Measurements from ENCODE around the gene POTEH. TPM values are rescaled to one million over a fixed set of nuclear protein-coding genes. Genes with fewer than 3 reads are reported as not detected.
"Not testable (repeated sequence)": the region's sequence is repeated elsewhere in the genome, so short reads cannot be mapped to it uniquely, and the experiment has no call there.

POTEH gene
- total RNA-seq, 1 donor from 2014 or later, result not detected

DNA sequence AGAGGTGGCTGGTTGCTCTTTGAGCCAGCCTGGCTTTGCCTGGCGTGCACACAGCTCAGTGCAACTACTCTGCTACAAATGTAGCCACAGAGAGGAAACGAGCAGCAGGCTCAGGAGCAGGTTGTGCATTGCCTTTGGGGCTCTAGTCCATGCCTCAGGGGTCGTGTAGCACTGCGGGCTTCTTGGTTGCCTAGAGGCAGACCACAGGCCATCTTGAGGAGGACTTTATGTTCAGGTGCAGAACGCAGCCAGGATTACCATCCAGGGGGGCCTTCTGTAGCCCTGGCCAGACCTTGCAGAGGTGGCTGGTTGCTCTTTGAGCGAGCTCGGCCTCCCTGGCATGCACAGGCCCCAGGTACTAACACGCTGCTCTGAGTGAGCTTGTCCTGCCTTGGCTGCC lies 41.2 kb downstream of the POTEH start:
- DNase-seq (ENCODE audit: low spot score), result not testable (repeated sequence)

DNA sequence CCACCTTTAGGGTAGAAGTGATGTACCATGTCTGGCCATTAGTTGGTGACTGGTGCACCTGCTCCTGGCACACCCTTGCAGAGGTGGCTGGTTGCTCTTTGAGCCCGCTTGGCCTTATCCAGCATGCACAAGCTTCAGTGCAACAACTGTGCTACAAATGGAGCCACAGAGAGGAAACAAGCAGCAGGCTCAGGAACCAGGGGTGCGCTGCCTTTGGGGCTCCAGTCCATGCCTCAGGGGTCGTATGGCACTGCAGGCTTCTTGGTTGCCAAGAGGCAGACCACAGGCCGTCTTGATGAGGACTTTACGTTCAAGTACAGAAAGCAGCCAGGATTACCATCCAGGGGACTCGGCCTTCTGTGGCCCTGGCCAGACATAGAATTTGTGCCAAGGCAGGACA lies 44.6 kb downstream of the POTEH start:
- not testable (repeated sequence) for DNase-seq (ENCODE audit: low spot score)

More for the DNA sequence above, 41.2 kb downstream of the POTEH start:
- not testable (repeated sequence) for ATAC-seq

DNA sequence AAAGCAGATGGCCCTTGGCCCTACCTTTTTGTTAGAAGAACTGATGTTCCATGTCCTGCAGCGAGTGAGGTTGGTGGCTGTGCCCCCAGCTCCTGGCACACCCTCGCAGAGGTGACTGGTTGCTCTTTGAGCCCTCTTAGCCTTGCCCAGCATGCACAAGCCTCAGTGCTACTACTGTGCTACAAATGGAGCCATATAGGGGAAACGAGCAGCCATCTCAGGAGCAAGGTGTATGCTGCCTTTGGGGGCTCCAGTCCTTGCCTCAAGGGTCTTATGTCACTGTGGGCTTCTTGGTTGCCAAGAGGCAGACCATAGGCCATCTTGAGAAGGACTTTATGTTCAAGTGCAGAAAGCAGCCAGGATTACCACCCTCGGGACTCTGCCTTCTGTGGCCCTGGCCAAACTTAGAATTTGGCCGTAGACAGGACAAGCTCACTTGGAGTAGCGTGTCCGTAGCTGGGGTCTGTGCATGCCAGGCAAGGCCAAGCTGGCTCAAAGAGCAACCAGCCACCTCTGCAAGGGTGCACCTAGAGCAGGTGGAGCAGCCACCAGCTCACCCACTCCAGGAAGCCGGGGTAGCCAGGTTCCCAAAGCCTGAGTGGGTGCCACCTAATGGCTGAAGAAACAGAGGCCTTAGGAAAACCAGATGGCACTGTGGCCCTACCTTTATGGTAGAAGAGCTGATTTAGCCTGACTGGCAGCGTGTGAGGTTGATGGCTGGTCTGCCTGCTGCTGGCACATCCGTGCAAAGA lies 48.5 kb downstream of the POTEH start:
- ATAC-seq; DNase-seq (ENCODE audit: low spot score): not testable (repeated sequence)

More for the DNA sequence above, 44.6 kb downstream of the POTEH start:
- not testable (repeated sequence) for ATAC-seq

DNA sequence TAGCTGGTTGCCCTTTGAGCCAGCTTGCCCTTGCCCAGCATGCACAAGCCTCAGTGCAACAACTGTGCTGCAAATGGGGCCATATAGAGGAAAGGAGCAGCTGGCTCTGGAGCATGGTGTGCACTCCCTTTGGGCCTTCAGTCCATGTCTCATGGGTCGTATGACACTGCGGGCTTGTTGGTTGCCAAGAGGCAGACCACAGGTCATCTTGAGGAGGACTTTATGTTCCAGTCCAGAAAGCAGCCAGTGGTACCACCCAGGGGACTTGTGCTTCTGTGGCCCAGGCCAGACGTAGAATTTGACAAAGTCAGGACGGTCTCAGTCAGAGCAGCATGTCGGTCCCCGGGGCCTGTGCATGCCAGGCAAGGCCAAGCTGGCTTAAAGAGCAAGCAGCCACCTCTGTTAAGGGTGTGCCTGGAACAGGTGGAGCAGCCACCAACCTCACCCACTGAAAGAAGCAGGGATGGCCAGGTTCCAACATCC lies 49.1 kb downstream of the POTEH start:
- not testable (repeated sequence) for DNase-seq (ENCODE audit: low spot score); ATAC-seq

DNA sequence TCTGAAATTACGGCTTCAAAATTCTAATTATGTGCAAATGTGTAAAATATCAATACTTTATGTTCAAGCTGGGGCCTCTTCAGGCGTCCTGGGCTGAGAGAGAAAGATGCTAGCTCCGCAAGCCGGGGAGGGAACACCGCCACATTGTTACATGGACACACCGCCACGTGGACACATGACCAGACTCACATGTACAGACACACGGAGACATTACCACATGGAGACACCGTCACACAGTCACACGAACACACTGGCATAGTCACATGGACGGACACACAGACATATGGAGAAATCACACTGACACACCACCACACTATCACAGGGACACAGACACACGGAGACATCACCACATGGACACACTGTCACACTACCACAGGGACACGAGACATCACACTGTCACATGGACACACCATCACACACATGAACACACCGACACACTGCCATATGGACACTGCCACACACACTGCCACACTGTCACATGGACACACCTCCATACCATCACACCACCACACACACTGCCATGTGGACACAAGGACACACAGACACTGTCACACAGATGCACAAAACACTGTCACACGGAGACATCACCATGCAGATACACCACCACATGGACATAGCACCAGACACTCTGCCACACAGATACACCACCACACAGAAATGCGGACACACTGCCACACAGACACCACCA lies 58.0 kb downstream of the POTEH start:
- not testable (repeated sequence) for DNase-seq (ENCODE audit: low spot score); ATAC-seq

DNA sequence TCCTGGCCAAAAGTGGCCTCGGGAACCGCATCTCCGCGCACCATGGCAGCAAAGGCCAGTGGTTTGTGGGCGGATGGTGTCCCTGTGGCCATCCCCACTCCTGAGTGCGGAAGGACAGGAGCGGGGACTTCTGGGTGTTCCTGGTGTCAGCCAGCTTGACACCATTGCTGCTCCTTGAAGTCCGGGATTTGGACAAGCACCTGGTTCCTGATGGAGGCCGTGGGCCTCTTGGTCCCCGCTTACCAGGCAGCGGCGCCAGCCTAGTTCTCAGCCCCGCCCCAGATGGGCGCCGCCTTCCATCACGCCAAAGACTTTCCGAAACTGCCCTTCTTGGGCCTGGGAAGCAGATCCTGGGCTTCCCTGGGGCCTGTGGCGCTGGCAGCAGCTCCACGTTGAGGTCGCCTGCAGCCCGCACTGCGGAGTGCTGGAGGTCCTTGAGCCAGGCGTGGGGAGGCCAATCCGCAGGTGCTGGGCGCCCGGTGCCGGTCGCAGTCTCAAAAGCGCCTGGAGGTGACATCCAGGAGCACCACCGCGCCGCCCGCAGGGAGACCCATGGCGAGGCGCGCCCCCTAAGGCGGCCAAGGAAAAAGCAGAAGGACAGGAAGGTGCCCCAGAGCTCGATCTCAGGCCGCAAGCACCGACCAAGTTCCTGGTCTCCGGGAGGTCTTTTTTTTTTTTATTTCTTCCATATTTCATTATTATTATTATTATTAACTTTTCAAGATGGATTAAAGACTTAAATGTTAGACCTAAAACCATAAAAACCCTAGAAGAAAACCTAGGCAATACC lies 59.5 kb downstream of the POTEH start:
- DNase-seq (ENCODE audit: low spot score); ATAC-seq: not testable (repeated sequence)

DNA sequence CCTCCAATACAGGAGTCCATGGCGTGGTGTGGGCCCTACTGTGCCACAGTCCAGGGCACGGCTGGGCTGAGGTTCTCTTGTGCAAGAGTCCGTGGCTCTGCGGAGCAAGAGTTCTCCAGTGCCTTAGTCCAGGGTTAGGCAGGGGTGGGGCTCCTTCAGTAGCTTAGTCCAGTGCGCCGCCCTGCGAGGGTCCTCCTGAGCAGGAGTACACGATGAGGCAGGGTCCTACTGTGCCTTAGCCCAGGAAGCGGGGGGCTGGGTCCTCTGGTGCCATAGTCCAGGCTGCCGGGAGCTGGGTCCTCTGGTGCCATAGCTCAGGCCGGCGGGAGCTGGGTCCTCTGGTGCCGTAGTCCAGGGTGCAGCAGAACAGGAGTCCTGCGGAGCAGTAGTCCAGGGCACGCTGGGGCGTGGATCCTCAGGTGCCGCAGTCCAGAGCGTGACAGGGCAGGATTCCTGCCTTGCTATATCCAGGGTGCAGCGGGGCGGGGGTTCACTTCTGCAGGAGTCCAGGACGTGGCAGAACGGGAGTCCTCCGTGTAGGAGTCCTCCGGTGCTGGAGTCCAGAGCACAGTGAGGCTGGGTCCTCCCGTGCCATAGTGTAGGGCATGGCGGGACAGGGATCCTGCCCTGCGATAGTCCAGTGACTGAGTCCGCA lies 69.7 kb downstream of the POTEH start:
- not testable (repeated sequence) for ATAC-seq; DNase-seq (ENCODE audit: low spot score)

DNA sequence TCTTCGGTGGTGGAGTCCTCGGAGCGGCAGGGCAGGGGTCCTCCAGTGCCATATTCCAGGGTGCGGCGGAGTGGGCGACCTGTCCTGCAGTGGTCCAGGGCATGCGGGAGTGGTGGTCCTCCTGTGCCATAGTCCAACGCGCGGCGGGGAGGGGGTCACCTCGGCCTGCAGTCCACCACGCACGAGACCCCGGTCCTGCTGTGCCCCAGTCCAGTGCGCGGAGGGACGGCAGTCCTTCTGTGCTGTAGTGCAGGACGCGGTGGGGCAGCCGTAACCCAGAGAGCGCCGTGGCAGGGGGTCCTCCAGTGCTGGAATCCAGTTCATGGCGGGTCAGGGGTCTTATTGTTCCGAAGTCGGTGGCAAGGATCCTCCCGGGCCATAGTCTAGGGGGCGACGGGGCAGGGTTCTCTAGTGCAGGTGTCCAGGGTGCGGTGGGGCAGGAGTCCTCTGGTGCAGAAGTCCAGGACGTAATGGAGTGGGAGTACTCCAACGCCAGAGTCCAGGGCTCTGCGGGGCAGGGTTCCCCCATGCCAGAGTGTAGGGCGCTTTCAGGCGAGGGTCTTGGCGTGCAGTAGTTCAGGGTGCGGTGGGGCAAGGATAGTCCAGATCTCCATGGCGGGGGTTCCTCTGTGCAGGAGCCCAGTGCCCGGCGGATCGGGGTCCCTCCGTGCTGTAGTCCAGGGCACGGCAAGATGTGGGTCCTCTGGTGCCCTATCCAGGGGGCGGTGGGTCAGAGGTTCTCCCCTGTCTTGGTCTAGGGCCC lies 70.7 kb downstream of the POTEH start:
- DNase-seq (ENCODE audit: low spot score); ATAC-seq: not testable (repeated sequence)

DNA sequence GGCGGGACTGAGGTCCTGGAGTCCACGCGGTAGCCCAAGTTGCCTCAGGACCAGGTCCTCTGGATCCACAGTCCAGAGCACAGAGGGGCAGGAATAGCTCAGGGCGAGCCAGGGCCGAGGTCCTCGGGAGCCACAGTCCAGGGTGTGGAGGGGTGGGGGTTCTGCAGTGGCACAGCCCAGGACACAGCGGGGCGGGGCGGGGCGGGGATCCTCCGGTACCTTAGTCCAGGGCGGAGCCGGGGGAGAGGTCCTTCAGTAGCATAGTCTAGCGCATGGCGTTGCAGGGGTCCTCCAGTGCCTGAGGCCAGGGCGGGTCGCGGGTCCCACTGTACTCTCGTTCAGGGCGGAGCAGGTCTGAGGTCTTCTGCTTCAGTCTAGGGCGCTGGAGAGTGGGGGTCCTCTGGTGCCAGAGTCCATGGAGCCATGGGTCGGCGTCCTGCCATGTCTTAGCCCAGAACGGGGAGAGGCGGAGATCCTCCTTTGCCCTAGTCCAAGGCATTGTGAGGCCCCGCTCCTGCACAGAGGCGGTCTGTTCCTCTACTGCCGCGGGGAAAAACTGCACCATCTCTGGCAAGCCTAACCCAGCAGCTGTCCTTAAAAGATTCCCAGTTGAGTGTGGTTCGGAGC lies 71.4 kb downstream of the POTEH start:
- not testable (repeated sequence) for DNase-seq (ENCODE audit: low spot score); ATAC-seq

DNA sequence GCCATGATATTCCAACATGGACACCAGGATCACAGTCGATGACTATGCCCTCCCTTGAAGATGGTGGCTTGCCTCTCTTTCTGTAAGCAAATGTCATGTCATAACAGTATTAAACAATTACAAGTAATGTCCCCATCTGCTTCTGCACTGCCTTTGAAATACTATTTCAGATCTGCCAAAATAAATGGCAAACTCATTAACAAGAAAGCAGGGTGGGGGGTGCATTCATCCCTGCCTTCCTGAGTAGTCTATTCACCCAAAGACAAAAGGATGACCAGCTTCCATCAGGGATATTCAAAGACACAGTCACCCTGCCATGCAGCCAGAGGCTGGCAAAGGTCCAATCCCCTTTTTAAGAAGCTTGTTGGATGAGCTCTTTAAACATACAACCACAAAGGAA lies 73.7 kb downstream of the POTEH start:
- not testable (repeated sequence) for ATAC-seq; DNase-seq (ENCODE audit: low spot score)

Other genes with a start within 250 kb of the POTEH start
- not detected for gene OR11H1, start 161.8 kb upstream of the POTEH start, total RNA-seq